Esophagus squamous epithelium (tissue), 4 donors: ENCODE measurements around the gene MICAL2.

Experiments
- POLR2A ChIP-seq, 4 donors: fragments of 450-650 bp; IDR thresholded peaks; one replicate each; pipeline ENCODE4 v1.6.1; 2017; ENCODE audit warnings: antibody characterized with exemption in 4 of 4, mild to moderate bottlenecking in 4 of 4, moderate library complexity in 3 of 4
- TF ChIP-seq, protein P1 (sequence below), 6 experiments: fragments of 450-650 bp in 4 of 6; fragments of 200-600 bp in 2 of 6; sonication (generic) in 2 of 6; IDR thresholded peaks; one replicate each; pipeline ENCODE4 v1.5.1; 2016 to 2019; ENCODE audit warnings: antibody characterized with exemption in 6 of 6, mild to moderate bottlenecking in 4 of 6, moderate library complexity in 4 of 6

DNA sequence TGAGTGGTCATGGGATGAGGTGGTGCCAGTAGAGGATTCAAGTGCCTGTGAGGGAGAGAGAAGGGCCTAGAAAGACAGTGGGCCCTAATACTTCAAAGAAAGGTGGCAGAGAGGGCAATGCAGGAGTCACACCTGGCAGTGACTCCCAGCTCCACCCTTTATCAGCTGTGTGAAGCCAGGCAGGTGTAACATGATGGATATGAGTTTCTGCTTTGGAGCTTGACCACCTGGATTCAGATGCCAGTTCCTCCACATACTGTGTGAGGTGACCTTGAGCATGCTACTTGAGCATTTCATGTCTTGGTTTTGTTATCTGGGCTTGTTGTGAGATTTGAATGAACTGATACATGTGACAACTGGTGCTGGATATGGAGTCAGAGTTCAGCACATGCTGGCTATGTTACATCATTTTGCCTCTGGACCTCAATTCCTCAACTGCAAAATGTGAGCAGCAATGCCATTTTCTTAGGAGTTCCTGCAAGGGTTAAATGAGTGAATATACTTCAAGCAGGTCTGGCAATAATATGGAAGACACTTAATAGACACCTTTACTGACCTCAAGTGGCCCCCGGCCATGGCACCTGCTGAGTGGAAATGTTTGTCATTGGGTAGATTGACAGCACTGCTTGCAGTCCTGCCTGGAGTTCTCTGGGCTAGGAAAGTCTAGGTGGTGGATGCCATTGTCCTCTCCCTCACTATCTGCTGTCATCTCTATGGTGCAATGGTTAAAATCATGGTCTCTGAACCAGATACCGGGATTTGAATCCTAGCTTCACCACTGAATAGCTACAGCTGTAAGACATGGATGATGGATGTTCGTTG is 83.3 kb downstream of the MICAL2 start:
- TF ChIP-seq, protein P1, sequence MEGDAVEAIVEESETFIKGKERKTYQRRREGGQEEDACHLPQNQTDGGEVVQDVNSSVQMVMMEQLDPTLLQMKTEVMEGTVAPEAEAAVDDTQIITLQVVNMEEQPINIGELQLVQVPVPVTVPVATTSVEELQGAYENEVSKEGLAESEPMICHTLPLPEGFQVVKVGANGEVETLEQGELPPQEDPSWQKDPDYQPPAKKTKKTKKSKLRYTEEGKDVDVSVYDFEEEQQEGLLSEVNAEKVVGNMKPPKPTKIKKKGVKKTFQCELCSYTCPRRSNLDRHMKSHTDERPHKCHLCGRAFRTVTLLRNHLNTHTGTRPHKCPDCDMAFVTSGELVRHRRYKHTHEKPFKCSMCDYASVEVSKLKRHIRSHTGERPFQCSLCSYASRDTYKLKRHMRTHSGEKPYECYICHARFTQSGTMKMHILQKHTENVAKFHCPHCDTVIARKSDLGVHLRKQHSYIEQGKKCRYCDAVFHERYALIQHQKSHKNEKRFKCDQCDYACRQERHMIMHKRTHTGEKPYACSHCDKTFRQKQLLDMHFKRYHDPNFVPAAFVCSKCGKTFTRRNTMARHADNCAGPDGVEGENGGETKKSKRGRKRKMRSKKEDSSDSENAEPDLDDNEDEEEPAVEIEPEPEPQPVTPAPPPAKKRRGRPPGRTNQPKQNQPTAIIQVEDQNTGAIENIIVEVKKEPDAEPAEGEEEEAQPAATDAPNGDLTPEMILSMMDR (IDR thresholded peaks at IDR 0.05) = no peak
- no peak for TF ChIP-seq POLR2A (IDR thresholded peaks at IDR 0.05)
